Ascending aorta (tissue), 2 donors: Measurements from ENCODE around the gene TMPRSS9. TPM values are rescaled to one million over a fixed set of nuclear protein-coding genes. Genes with fewer than 3 reads are reported as not detected.

Experiments
- DNase-seq, 2 donors: peaks; one replicate each; pipeline ENCODE4 v3.0.0-alpha.2; 2019; ENCODE audit warnings: low spot score in 2 of 2
- H3K27ac ChIP-seq, 2 donors: fragments of 200-600 bp; sonication (generic); one replicate each; pipeline ENCODE4 v1.5.1; 2016 to 2017; ENCODE audit warnings: mild to moderate bottlenecking in 1 of 2
- H3K27me3 ChIP-seq: fragments of 200-600 bp; sonication (generic); one replicate; pipeline ENCODE4 v1.5.1; 2017
- H3K36me3 ChIP-seq, 2 donors: fragments of 200-600 bp; sonication (generic); one replicate each; pipeline ENCODE4 v1.5.1; 2016
- H3K4me1 ChIP-seq, 2 donors: fragments of 200-600 bp; sonication (generic); one replicate each; pipeline ENCODE4 v1.5.1; 2016 to 2017; ENCODE audit warnings: mild to moderate bottlenecking in 1 of 2
- H3K4me3 ChIP-seq, 2 donors: fragments of 200-600 bp; sonication (generic); one replicate each; pipeline ENCODE4 v1.5.1; 2016 to 2017; ENCODE audit warnings: mild to moderate bottlenecking in 1 of 2
- H3K9me3 ChIP-seq, 2 donors: fragments of 200-600 bp; sonication (generic); one replicate each; pipeline ENCODE4 v1.5.1; 2016
- CTCF ChIP-seq, 3 experiments: fragments of 200-600 bp in 2 of 3; fragments of 450-650 bp in 1 of 3; sonication (generic) in 2 of 3; IDR thresholded peaks; one replicate each; pipeline ENCODE4 v1.5.1; 2016 to 2019; ENCODE audit warnings: antibody characterized with exemption in 3 of 3, mild to moderate bottlenecking in 1 of 3, moderate library complexity in 1 of 3
- intact Hi-C: fragments of 100-400 bp; cut with DNase I; formaldehyde crosslinking; loops from one replicate; pipeline ENCODE4 v1.15.1; 2023
- total RNA-seq: library from RNA; depleted of rRNA; stranded (reverse); fragments of >200 nt; gene quantifications from one replicate; pipeline ENCODE4 v1.1.0, GENCODE V29; 2016

Gene TMPRSS9
- total RNA-seq, 1 donor from 2014 or later = not detected

GRCh38 chr19:2451138-2451537 lies 91.1 kb downstream of the TMPRSS9 start:
- intact Hi-C loops = no loop called here
- no peak for DNase-seq
- no peak for TF ChIP-seq CTCF (IDR thresholded peaks at IDR 0.05)
- Histone ChIP-seq H3K27me3 (no peaks in the 10 kb centered on the region), H3K4me3 (no peak overlapping the region), H3K4me1 (peaks cover 8 to 10% of the 10 kb centered on the region in 2 donors), H3K36me3 (no peaks in the 10 kb centered on the region), H3K9me3 (no peaks in the 10 kb centered on the region), H3K27ac (no peak overlapping the region)

GRCh38 chr19:2451741-2452140 lies 91.7 kb downstream of the TMPRSS9 start:
- no peaks in the 10 kb centered on the region for H3K36me3 ChIP-seq
- intact Hi-C loops = no loop called here
- H3K4me1 ChIP-seq = peaks cover 8 to 10% of the 10 kb centered on the region in 2 donors
- no peak overlapping the region for H3K27ac ChIP-seq
- DNase-seq = no peak
- no peaks in the 10 kb centered on the region for H3K9me3 ChIP-seq
- H3K27me3 ChIP-seq = no peaks in the 10 kb centered on the region
- TF ChIP-seq CTCF (IDR thresholded peaks at IDR 0.05) = no peak
- H3K4me3 ChIP-seq = no peak overlapping the region

GRCh38 chr19:2453431-2454025 lies 93.5 kb downstream of the TMPRSS9 start:
- H3K9me3 ChIP-seq = no peaks in the 10 kb centered on the region
- H3K27me3 ChIP-seq = no peaks in the 10 kb centered on the region
- intact Hi-C loops = no loop called here
- H3K4me1 ChIP-seq = peaks cover 8 to 13% of the 10 kb centered on the region in 2 donors
- no peak overlapping the region for H3K27ac ChIP-seq
- H3K4me3 ChIP-seq = no peak overlapping the region
- no peak for DNase-seq
- H3K36me3 ChIP-seq = no peaks in the 10 kb centered on the region
- no peak for TF ChIP-seq CTCF (IDR thresholded peaks at IDR 0.05)

DNA sequence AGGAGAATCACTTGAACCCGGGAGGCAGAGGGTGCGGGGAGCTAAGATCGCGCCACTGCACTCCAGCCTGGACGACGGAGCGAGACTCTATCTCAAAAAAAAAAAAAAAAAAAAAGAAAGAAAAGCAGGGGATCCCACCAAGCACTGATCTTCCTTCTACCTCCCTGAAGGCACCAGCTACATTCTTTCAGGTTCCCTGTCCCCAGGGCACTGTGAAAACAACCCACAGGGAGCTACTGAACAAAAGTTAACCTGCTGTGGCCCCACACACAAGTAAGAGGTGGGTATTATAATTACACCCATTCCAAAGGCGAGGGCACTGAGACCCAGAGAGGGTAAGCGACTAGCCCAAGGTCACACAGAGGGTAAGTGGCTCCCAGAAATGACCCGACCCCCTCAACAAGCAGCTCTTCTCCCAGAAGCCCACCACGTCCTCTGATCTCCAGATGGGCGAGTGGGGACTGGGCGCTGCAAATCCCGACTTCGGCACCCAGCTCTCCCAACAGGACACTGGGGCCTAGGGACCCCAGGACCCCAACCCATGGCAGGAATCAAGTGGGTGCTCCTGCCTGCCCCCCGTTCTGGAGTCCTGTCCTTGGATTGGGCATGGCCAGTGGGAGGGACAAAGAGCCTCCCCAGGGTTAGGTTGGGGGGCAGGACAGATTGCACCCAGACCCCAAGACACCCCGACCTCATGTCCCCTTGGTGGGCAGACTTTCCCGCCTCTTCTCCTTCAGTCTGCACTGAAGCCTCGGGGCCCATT lies 94.3 kb downstream of the TMPRSS9 start:
- no peaks in the 10 kb centered on the region for H3K27me3 ChIP-seq
- no peaks in the 10 kb centered on the region for H3K36me3 ChIP-seq
- intact Hi-C loops = no loop called here
- no peak overlapping the region for H3K27ac ChIP-seq
- H3K9me3 ChIP-seq = no peaks in the 10 kb centered on the region
- no peak for DNase-seq
- TF ChIP-seq CTCF (IDR thresholded peaks at IDR 0.05) = no peak
- H3K4me3 ChIP-seq = no peak overlapping the region
- peaks cover 8 to 13% of the 10 kb centered on the region in 2 donors for H3K4me1 ChIP-seq

GRCh38 chr19:2454962-2455850 lies 95.1 kb downstream of the TMPRSS9 start:
- intact Hi-C loops = no loop called here
- Histone ChIP-seq H3K9me3 (no peaks in the 10 kb centered on the region), H3K4me1 (peaks cover 8 to 13% of the 10 kb centered on the region in 2 donors), H3K27ac (no peak overlapping the region), H3K36me3 (no peaks in the 10 kb centered on the region), H3K27me3 (no peaks in the 10 kb centered on the region), H3K4me3 (peak overlapping the region; percentile 89 to 100)
- no peak for DNase-seq
- no peak for TF ChIP-seq CTCF (IDR thresholded peaks at IDR 0.05)
